GM12878 (cell line): Measurements from ENCODE around the gene SLC25A41. TPM values are rescaled to one million over a fixed set of nuclear protein-coding genes. Genes with fewer than 3 reads are reported as not detected.

Experiments
- ATF7 ChIP-seq: fragments of 450-650 bp; IDR thresholded peaks from 2 replicates; pipeline ENCODE4 v1.6.1; 2016; ENCODE audit warnings: low read depth, mild to moderate bottlenecking
- CEBPZ ChIP-seq: fragments of 150-350 bp; IDR thresholded peaks from 2 replicates; pipeline ENCODE4 v1.6.1; 2016; ENCODE audit warnings: low read depth, low read length
- CREB1 ChIP-seq: IDR thresholded peaks from 2 replicates; pipeline ENCODE4 v1.6.1; 2012; ENCODE audit warnings: low read depth, mild to moderate bottlenecking, inconsistent platforms
- EGR1 ChIP-seq, 2 experiments: IDR thresholded peaks; 1 replicate in 1 of 2; 2 replicates in 1 of 2; pipeline ENCODE4 v1.6.1; 2011 to 2012; ENCODE audit warnings: low read depth in 2 of 2, low read length in 2 of 2, borderline replicate concordance in 1 of 2, mild to moderate bottlenecking in 1 of 2, moderate library complexity in 1 of 2
- EZH2 ChIP-seq: IDR thresholded peaks from 2 replicates; pipeline ENCODE4 v1.6.1; 2012; ENCODE audit warnings: low read depth, mild to moderate bottlenecking, control low read depth, inconsistent platforms, low read length, borderline replicate concordance; ENCODE audit not compliant: control insufficient read depth
- GABPA ChIP-seq: IDR thresholded peaks from 2 replicates; pipeline ENCODE4 v1.6.1; 2014; ENCODE audit warnings: antibody characterized with exemption, low read depth, mild to moderate bottlenecking, inconsistent platforms
- GATAD2B ChIP-seq: fragments of 450-650 bp; conservative IDR thresholded peaks from 2 replicates; pipeline ENCODE4 v1.6.1; 2017; ENCODE audit warnings: low read depth, mild to moderate bottlenecking, moderate library complexity
- HCFC1 ChIP-seq: fragments of 150-350 bp; IDR thresholded peaks from 2 replicates; pipeline ENCODE4 v1.6.1; 2014; ENCODE audit warnings: low read length
- LARP7 ChIP-seq: fragments of 450-650 bp; IDR thresholded peaks from 2 replicates; pipeline ENCODE4 v1.6.1; 2017; ENCODE audit warnings: mild to moderate bottlenecking
- MEF2A ChIP-seq: IDR thresholded peaks from 2 replicates; pipeline ENCODE4 v1.6.1; 2011; ENCODE audit warnings: low read depth, mild to moderate bottlenecking, low read length, moderate library complexity; ENCODE audit not compliant: insufficient read depth
- MLLT1 ChIP-seq: fragments of 450-650 bp; IDR thresholded peaks from 2 replicates; pipeline ENCODE4 v1.6.1; 2016; ENCODE audit warnings: mild to moderate bottlenecking
- MTA2 ChIP-seq: fragments of 450-650 bp; IDR thresholded peaks from 2 replicates; pipeline ENCODE4 v1.6.1; 2016; ENCODE audit warnings: low read depth, mild to moderate bottlenecking, moderate library complexity
- MYB ChIP-seq: fragments of 150-350 bp; IDR thresholded peaks from 2 replicates; pipeline ENCODE4 v1.6.1; 2014; ENCODE audit warnings: mild to moderate bottlenecking, low read depth, low read length, borderline replicate concordance
- NRF1 ChIP-seq: conservative IDR thresholded peaks from 2 replicates; pipeline ENCODE4 v1.6.1; 2011; ENCODE audit warnings: mild to moderate bottlenecking, low read depth, low read length, improper control_type of control experiment
- RAD21 ChIP-seq: IDR thresholded peaks from 2 replicates; pipeline ENCODE4 v1.6.1; 2011; ENCODE audit warnings: mild to moderate bottlenecking, low read depth, low read length, moderate library complexity; ENCODE audit not compliant: insufficient read depth
- RBBP5 ChIP-seq: fragments of 200-600 bp; sonication (generic); conservative IDR thresholded peaks from 2 replicates; pipeline ENCODE4 v1.6.1; 2016
- SMAD1 ChIP-seq: fragments of 450-650 bp; IDR thresholded peaks from 2 replicates; pipeline ENCODE4 v1.6.1; 2018; ENCODE audit warnings: mild to moderate bottlenecking, low read depth; ENCODE audit not compliant: partially characterized antibody
- SPI1 ChIP-seq: IDR thresholded peaks from 2 replicates; pipeline ENCODE4 v1.6.1; 2011; ENCODE audit warnings: low read depth, mild to moderate bottlenecking, low read length, moderate library complexity, borderline replicate concordance; ENCODE audit not compliant: insufficient read depth
- SREBF1 ChIP-seq: IDR thresholded peaks from 2 replicates; pipeline ENCODE4 v1.6.1; 2012; ENCODE audit warnings: mild to moderate bottlenecking, low read length
- SUPT20H ChIP-seq: IDR thresholded peaks from 2 replicates; pipeline ENCODE4 v1.6.1; 2011; ENCODE audit warnings: low read depth, mild to moderate bottlenecking, low read length, moderate library complexity, borderline replicate concordance; ENCODE audit not compliant: control insufficient read depth
- ZBTB11 ChIP-seq: fragments of 450-650 bp; formaldehyde crosslinking; IDR thresholded peaks from 2 replicates; pipeline ENCODE4 v1.5.0; 2022; ENCODE audit warnings: mild to moderate bottlenecking, missing genetic modification characterization
- ZNF274 ChIP-seq: IDR thresholded peaks from one replicate; pipeline ENCODE4 v1.8.0; 2011; ENCODE audit not compliant: insufficient read length, insufficient read depth
- polyA plus RNA-seq, 11 experiments: library from polyadenylated mRNA; depleted of rRNA in 4 of 11; unstranded in 6 of 11; stranded (reverse) in 5 of 11; fragments of >200 nt; fragmentation: Nextera tagmentation in 4 of 11; fragmentation: Illumina TruSeq in 1 of 11; extraction: Ambion mirVana in 4 of 11; extraction: Trizol in 1 of 11; gene quantifications; 1 replicate in 1 of 11; 2 replicates in 10 of 11; pipeline versions ENCODE4 v1.2.1 to v1.2.3, GENCODE V29; 2011 to 2016; ENCODE audit warnings: inconsistent platforms in 2 of 11, missing spikeins in 2 of 11, low read depth in 1 of 11
- total RNA-seq, 4 experiments: library from RNA; depleted of rRNA in 3 of 4; stranded (reverse); fragments of >200 nt in 3 of 4; fragmentation: Illumina TruSeq in 1 of 4; extraction: Trizol in 1 of 4; gene quantifications; 2 replicates each; pipeline versions ENCODE4 v1.2.1 to v1.2.3, GENCODE V29; 2013 to 2021

Gene SLC25A41
- total and polyA plus RNA-seq, 10 of the 15 experiments (the other 5 are each of a cell fraction or from before 2014, with no cell fraction given) = 0.23 to 1.2 (median 0.43) TPM; not detected in 2

- no peak for TF ChIP-seq CEBPZ
- TF ChIP-seq EGR1 (IDR thresholded peaks at IDR 0.05; ENCODE audit: borderline replicate concordance in 1 of 2, low read depth in 2 of 2, low read length in 2 of 2) = no peak
- TF ChIP-seq MYB = no peak
- TF ChIP-seq GABPA = no peak
- no peak for TF ChIP-seq ZNF274
- no peak; the same call in 1 of the 2 replicates for TF ChIP-seq ATF7
- peak; percentile 28; the same call in 1 of the 2 replicates for TF ChIP-seq SPI1
- no peak for TF ChIP-seq NRF1
- TF ChIP-seq GATAD2B = peak; percentile 69
- TF ChIP-seq HCFC1 = no peak
- peak; percentile 63; the same call in 1 of the 2 replicates for TF ChIP-seq MLLT1
- no peak for TF ChIP-seq SUPT20H
- no peak for TF ChIP-seq SMAD1
- peak; percentile 25; the same call in 1 of the 2 replicates for TF ChIP-seq LARP7
- TF ChIP-seq SREBF1 = no peak
- peak; percentile 43; the same call in 1 of the 2 replicates for TF ChIP-seq MTA2
- TF ChIP-seq RBBP5 = no peak
- peak; percentile 31 for TF ChIP-seq RAD21
- no peak for TF ChIP-seq ZBTB11
- no peak for TF ChIP-seq MEF2A
- TF ChIP-seq EZH2 = no peak
- peak; percentile 59; the same call in 1 of the 2 replicates for TF ChIP-seq CREB1
Measured at GRCh38 chr19:6460099-6460884, 26.7 kb upstream of the SLC25A41 start (continued).
